Spleen (tissue), 7 donors: ENCODE results near the gene SCUBE1.

Experiments used
- CTCF ChIP-seq, 11 experiments: fragments of 200-600 bp in 7 of 11; fragments of 450-650 bp in 4 of 11; sonication (generic) in 4 of 11; IDR thresholded peaks in 8 of 11; conservative IDR thresholded peaks in 3 of 11; 1 replicate in 7 of 11; 2 replicates in 4 of 11; pipeline versions ENCODE4 v1.4.0 to v1.8.0; 2016 to 2021; ENCODE audit warnings: antibody characterized with exemption in 11 of 11, inconsistent platforms in 4 of 11, mild to moderate bottlenecking in 1 of 11
- POLR2AphosphoS5 ChIP-seq, 3 donors: sonication (generic); formaldehyde crosslinking; IDR thresholded peaks; one replicate each; pipeline ENCODE4 v1.5.1; 2017; ENCODE audit warnings: antibody characterized with exemption in 3 of 3
- donor health status: DM: no; HTN: no; CAD: no; lungs with moderate emphysema.
- donor health status: DM: no; HTN: no; CAD: no.
- donor health status: DM: no; HTN: no; CAD: no.

GRCh38 chr22:43365715-43366440 is 22.7 kb upstream of the SCUBE1 start:
- no peak for TF ChIP-seq POLR2AphosphoS5 (IDR thresholded peaks at IDR 0.05)
- TF ChIP-seq CTCF (IDR thresholded peaks at IDR 0.05 in 8 of 11, conservative IDR thresholded peaks at IDR 0.05 in 3 of 11): no peak
